HuH-7.5 (cell line): Measurements from ENCODE around the gene IFT52.
A peak's percentile ranks its signal among the peaks of the same experiment; 100 is the strongest.

Experiments
- DNase-seq: peaks from one replicate; pipeline ENCODE4 v3.0.0; 2011; ENCODE audit warnings: low spot score

The IFT52 gene

DNA sequence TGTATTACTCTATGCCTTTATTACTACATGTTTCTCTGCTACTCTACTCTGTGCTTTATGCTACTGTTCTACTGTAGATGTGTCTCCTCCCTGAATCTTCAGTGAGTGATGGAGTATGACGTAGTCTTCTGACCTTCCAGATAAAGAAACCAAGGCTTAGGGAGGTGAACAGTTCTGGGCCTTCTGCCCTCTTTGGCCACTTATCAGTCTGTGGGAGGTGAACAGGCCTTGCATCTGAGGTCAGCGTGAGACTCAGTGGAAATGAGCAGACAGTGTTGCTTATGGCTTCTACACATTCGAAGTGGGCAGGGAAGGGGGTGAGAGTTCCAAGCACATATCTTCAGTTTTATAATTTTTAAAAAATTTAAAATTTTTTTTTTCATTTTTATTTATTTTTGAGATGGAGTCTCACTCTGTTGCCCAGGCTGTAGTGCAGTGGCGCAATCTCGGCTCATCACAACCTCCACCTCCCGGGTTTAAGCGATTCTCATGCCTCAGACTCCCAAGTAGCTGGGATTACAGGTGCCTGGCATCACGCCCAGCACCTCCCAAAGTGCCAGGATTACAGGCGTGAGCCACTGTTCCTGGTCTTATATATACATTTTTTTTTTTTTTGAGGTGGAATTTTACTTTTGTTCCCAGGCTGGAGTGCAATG is 100.3 kb downstream of the IFT52 start:
- DNase-seq: no peak

DNA sequence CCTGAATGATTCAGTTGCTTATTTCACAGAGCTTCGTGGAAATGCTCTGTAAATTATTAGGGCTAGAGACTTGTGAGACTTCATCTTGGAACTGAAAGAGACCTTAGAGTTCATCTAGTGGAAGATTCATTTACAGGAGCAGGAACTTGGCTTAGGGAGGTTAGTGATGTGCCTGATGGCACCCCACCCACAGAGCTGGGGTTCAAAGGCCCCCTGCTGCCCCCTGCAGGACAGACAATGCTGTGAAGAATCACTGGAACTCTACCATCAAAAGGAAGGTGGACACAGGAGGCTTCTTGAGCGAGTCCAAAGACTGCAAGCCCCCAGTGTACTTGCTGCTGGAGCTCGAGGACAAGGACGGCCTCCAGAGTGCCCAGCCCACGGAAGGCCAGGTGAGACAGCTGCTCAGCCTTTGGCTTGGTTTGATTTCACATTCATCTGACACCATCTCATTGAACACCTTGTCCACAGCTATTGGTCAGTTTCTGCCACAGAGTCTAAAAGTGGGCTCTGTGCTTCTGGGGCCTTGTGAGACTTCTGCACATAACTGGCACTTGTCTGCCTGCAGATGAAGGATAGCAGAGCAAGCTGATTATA is 101.3 kb downstream of the IFT52 start:
- DNase-seq: peak; percentile 57

DNA sequence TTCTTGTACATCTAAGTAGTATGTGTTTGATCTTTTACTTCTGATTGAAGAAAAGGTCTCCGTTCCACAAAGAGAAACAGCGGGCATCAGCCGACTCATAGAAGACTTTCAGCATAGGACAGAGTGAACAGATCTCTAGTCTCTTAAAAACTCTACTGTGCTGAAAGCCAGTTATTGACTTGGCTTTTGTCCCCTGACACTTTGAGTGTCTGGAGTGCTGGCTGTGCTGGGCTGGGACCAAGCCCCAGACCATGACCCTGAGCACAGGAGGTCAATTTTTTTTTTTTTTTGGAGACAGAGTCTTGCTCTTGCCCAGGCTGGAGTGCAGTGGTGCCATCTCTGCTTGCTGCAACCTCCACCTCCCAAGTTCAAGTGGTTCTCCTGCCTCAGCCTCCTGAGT is 104.0 kb downstream of the IFT52 start:
- DNase-seq: no peak

DNA sequence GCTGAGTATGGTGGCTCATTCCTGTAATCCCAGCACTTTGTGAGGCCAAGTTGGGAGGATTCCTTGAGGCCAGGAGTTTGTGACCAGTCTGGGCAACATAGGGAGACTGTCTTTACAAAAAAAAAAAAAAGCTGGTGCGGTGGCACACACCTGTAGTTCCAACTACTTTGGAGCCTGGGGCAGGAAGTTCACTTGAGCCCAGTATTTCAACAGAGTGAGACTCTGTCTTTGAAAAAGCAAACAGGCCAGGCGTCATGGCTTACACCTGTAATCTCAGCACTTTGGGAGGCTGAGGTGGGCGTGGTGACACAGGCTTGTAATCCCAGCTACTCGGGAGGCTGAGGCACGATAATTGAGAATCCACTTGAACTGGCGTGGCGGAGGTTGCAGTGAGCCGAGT is 104.8 kb downstream of the IFT52 start:
- DNase-seq: no peak
